DOHH2 (cell line): ENCODE measurements around the gene XRCC4.

Experiments
- EZH2phosphoT487 ChIP-seq: fragments of 200-600 bp; sonication (generic); IDR thresholded peaks from 2 replicates; pipeline ENCODE4 v1.6.1; 2017; ENCODE audit warnings: borderline replicate concordance, mild to moderate bottlenecking, antibody characterized with exemption, low read length, moderate library complexity, mixed read lengths
- TF ChIP-seq, protein P1 (sequence below): fragments of 200-600 bp; sonication (generic); IDR thresholded peaks from one replicate; pipeline ENCODE4 v1.5.1; 2014; ENCODE audit warnings: antibody characterized with exemption, mild to moderate bottlenecking, low read depth, low read length; ENCODE audit not compliant: poor library complexity, severe bottlenecking

DNA sequence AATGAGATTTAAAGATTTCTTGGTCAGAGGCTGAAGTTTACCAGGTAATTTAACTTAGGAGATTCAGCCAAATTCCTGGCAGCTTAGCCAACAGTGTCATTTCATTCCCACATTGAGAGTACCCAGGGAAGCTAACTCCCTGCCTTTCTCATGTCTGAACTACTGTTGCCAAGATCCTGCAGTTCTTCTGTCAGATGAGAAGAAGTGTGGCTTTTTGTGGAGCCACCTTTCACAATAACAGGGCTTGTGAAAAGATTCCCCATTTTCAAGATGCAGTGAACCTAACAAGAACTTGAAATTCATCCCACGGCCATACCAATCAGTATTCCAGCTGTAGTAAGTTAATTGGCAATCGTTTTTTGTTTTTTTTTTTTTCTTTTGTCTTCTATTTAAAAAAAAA, 176.4 kb downstream of the XRCC4 start:
- TF ChIP-seq, protein P1, sequence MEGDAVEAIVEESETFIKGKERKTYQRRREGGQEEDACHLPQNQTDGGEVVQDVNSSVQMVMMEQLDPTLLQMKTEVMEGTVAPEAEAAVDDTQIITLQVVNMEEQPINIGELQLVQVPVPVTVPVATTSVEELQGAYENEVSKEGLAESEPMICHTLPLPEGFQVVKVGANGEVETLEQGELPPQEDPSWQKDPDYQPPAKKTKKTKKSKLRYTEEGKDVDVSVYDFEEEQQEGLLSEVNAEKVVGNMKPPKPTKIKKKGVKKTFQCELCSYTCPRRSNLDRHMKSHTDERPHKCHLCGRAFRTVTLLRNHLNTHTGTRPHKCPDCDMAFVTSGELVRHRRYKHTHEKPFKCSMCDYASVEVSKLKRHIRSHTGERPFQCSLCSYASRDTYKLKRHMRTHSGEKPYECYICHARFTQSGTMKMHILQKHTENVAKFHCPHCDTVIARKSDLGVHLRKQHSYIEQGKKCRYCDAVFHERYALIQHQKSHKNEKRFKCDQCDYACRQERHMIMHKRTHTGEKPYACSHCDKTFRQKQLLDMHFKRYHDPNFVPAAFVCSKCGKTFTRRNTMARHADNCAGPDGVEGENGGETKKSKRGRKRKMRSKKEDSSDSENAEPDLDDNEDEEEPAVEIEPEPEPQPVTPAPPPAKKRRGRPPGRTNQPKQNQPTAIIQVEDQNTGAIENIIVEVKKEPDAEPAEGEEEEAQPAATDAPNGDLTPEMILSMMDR, result no peak
- TF ChIP-seq EZH2phosphoT487, result no peak
